ENCODE data around the gene SH3BP2.

SH3BP2 gene, protein sequence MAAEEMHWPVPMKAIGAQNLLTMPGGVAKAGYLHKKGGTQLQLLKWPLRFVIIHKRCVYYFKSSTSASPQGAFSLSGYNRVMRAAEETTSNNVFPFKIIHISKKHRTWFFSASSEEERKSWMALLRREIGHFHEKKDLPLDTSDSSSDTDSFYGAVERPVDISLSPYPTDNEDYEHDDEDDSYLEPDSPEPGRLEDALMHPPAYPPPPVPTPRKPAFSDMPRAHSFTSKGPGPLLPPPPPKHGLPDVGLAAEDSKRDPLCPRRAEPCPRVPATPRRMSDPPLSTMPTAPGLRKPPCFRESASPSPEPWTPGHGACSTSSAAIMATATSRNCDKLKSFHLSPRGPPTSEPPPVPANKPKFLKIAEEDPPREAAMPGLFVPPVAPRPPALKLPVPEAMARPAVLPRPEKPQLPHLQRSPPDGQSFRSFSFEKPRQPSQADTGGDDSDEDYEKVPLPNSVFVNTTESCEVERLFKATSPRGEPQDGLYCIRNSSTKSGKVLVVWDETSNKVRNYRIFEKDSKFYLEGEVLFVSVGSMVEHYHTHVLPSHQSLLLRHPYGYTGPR

DNA sequence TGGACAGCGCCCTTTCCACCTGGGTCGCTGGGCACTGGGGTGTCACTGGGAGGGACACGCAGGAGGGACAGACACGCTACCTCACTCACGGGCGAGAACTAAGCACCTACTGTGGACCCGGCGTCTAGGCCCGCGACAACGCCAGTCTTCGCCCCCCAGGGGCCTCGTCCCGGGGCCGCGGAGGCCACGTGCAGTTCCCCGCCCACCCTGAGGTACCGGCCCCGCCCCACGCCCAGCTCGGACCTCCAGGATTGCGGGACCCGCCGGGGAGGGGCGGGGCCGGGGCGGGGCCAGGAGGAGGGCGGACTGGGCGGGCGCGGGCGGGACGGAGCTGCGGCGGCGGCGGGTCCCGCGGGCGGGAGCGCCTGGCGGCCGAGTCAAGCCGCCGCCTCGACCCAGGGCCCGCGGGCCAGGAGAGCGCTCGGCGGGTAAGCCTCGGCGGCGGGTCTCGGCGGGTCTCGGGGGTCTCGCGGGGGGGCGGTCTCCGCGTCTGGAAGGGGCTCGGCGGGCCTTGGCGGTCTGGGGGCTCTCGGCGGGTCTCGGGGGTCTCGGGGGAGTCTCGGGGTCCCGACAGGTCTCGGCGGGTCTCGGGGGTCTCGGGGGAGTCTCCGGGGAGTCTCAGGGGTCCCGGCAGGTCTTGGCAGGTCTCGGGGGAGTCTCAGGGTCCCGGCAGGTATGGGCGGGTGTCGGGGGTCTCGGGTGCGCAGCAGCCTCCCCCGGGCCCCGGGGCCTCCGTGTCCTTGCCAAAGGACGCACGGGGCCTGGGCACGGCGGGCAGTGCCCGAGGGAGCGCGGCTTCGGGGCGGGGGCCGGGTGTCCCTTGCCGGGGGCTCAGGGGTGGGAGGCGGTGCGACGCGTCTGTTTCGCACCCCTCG, at the start of gene SH3BP2:
TSS of gene SH3BP2 (plus strand) at position 375 of the 875 bp plus-strand sequence. CDS start 27,533 bp downstream, outside the sequence.
- FAIRE-seq: no peak

- FAIRE-seq: no peak
Measured at GRCh38 chr4:2743518-2744445, 49.1 kb upstream of the SH3BP2 start.

- FAIRE-seq: no peak
Measured at GRCh38 chr4:2744576-2745270, 48.2 kb upstream of the SH3BP2 start.

DNA sequence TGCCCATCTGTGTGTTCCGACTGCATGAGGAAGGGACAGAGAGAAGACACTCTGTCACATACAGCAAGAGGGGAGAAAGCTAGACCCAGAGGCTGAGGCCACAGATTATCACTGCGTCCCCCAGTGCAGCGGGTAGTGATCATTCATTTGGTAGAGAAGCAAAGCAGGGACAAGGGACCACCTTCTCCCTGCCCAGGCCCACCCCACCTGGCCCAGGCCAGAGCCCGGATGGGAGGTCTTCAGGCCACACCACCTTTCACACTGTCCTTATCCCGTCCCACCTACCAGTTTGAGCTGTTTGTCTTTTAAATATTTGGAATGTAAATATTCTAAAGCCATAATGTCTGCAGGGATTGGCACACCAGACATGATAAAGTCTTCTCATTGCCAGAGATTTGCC, 47.4 kb upstream of the SH3BP2 start:
- no peak for FAIRE-seq

- no peak for FAIRE-seq
Measured at GRCh38 chr4:2745981-2746806, 46.7 kb upstream of the SH3BP2 start.

DNA sequence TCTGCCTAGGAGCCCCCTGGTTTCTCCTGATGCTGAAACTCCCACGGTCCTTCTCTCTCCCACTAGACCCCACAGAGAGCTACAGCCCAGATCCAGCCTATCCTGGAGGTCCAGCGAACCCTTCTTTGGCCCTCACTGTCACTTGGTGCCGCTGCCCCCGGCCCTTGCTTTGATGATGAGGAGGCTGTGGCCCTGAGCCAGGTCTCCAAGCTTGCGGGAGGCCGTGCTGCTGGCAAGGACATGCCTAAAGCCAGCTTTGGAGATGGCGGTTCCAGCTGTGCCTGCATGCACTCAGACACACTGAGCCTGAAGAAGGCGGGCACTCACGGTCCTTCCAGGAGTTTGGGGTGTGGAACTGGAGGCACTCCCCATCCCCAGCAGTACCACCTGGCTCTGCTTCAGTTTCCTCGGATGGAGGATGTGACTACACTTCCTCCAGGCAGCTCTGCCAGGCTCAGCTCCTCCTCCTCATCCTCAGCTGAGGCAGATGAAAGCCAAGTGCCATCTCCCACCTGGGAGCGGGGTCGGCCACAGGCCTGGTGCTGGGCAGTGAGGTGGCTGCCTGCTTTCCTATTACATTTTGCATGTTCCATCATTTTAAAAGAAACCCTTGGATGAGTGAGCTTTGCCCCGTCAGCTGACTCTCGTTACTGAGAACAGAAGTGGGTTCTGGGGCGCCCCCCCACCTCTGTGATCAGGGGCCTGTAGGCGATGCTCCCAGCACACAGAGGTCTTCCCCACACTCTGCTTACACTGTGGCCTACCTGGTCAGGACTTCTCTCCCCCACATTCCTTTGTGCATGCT, 45.8 kb upstream of the SH3BP2 start:
- FAIRE-seq: no peak

GRCh38 chr4:2750719-2751605, 41.9 kb upstream of the SH3BP2 start:
- FAIRE-seq: no peak

- no peak for FAIRE-seq
Measured at GRCh38 chr4:2753436-2753835, 39.4 kb upstream of the SH3BP2 start.

- no peak for FAIRE-seq
Measured at GRCh38 chr4:2754848-2755819, 37.8 kb upstream of the SH3BP2 start.

DNA sequence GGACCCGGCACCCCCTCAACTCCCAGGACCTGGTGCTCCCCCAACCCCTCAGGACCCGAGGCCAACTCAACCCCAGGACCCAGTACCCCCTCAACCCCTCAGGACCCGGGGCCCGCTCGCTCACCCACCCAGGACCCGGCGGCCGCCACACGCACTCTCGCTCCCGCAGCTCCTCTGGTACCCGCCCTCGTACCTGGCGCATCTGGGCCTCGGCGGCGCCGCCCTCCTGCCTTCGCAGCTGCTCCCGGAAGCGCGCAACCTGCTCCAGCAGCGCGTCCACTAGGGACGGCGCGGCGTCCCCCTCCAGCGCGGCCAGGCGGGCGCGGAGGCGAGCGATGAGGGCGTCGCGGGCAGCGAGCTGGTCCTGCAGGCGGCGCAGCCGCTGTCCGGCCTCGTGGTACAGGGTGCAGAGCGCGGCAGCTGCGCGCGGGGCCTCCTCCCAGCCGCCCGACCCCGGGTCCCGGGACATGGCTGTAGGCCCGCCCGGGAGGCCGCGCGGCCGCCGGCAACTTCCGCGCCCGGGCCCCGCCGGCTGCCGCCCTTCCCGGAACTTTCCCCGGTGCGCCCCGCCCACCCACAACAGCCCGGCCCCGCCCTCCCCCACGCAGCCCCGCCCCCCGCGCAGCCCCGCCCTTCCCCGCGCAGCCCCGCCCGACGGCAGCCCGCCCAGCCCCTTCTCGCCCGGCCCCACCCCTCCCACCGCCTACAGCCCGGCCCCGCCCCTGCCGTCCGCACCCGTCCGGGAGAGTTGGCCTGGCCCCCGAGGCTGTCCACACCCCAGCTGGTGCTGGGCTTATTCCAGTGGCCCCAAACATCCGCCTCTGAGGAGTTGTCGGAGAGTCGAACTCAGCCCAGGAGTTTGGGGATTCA, 36.8 kb upstream of the SH3BP2 start, which contains the start of gene TNIP2:
TSS of gene TNIP2 (minus strand) at position 516 of the 870 bp plus-strand sequence. CDS start at position 469, 47 bp downstream.
- FAIRE-seq: no peak

- no peak for FAIRE-seq
Measured at GRCh38 chr4:2756691-2757350, 36.1 kb upstream of the SH3BP2 start.

- FAIRE-seq: no peak
Measured at GRCh38 chr4:2757426-2757825, 35.5 kb upstream of the SH3BP2 start.

DNA sequence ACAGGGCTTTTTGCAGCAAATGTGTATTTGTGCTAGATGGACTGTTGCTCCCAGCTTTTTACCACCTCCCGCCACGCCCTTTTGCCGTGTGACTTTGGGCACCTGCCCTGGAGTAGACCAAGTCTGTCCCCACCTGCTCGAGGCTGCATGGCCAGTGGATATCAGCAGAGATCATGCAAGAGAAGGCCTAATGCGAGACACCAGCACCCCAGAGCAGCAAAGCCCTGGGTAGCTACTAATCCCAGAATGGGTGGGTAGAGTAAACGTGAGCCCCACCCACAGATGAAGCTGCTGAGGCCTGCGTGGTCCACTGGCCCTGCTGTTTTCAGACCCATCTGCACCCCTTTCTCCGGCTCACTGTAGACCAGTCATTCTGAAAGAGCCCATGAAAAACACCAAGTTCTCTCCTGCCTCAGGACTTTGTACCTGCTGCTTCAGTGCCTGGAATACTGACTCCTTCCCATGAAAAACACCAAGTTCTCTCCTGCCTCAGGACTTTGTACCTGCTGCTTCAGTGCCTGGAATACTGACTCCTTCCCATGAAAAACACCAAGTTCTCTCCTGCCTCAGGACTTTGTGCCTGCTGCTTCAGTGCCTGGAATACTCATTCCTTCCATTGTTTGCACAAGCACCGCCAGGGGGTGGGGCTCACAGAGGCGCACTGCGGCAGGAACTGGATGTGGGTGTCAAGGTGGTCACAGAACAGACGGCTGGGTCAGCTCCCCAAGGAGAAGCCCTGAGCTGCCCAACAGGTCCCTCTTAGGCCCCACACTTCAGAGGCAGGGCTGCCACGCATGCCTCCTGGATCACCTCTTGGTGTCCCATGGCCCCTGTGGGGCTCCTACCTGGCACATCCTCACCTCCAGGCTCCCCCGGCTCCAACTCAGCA, 31.6 kb upstream of the SH3BP2 start:
- FAIRE-seq: no peak

DNA sequence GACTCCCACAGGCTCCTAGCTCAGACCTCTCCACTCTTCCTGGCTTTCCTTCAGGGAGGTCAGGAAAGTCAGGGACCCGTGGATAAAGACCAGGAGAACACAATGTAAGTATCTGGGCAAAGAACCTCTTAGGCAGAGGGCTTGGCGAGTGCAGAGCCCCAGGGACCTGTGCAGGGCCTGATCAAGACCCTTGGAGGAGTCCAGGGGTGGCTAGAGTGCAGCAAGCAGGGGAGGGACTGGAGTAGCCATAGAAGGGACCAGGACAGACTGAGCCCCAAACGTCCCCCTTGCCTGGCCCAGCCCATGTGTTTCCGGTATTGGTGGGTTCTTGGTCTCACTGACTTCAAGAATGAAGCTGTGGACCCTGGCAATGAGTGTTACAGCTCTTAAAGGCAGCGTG, 30.8 kb upstream of the SH3BP2 start:
- no peak for FAIRE-seq

All from G401.6 (cell line).